ENCODE results near the gene SRC. TPM values are rescaled to one million over a fixed set of nuclear protein-coding genes. Genes with fewer than 3 reads are reported as not detected.

Gene SRC
- total RNA-seq, 2 donors from 2014 or later, result 75.6 to 109 TPM

- H3K4me3 ChIP-seq (ENCODE audit: low read length), result no peak overlapping the region
- H3K27me3 ChIP-seq (ENCODE audit: control insufficient read depth, insufficient read depth, low read length, poor library complexity, severe bottlenecking), result peaks cover 34% of the 10 kb centered on the region
- H3K9me3 Mint-ChIP-seq, result no peaks in the 10 kb centered on the region
- no peaks in the 10 kb centered on the region for H3K4me1 ChIP-seq (ENCODE audit: control insufficient read depth, insufficient read depth, low read length)
- H3K36me3 Mint-ChIP-seq (ENCODE audit: low read depth), result no peaks in the 10 kb centered on the region
- H3K4me1 Mint-ChIP-seq, result no peaks in the 10 kb centered on the region
- TF ChIP-seq CTCF (conservative IDR thresholded peaks at IDR 0.05), result no peak
- H3K27ac Mint-ChIP-seq, result no peak overlapping the region
- no peaks in the 10 kb centered on the region for H3K36me3 ChIP-seq (ENCODE audit: control insufficient read depth, insufficient read depth, low read length)
- no peak for DNase-seq
- 91 to 96% methylated on average over 12 of the region's 12 CpGs for WGBS, 2 experiments (ENCODE audit: insufficient coverage in 1 of 2, insufficient read length in 1 of 2)
- H3K27me3 Mint-ChIP-seq (ENCODE audit: insufficient read depth), result no peaks in the 10 kb centered on the region
- H3K9ac ChIP-seq (ENCODE audit: extremely low read depth, low read length, poor library complexity, severe bottlenecking), result no peak overlapping the region
- H3K9me3 ChIP-seq (ENCODE audit: control insufficient read depth, low read length), result no peaks in the 10 kb centered on the region
- no peak overlapping the region for H3K4me3 Mint-ChIP-seq
- no peak overlapping the region for H3K27ac ChIP-seq (ENCODE audit: low read depth, low read length)
Measured at GRCh38 chr20:37431786-37432185, 85.8 kb downstream of the SRC start.

DNA sequence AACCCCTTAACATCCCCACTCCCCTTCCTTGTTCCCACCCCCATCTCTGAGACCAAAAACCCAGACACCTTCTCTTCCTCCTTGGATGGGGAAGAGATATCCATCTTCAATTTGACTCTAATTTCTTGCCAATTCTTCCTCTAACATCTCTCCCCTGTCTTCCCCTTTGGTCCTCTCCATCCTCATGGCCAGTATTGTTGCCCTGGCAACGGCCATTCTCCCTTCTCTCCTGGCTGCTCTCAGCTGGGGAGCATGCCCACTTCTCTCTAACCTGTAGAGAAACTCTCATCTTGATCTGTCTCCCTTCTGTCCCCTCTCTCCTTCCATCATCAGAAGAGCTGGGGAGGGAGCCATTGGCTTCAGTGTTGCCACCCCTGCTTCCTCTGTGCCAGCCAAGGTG lies 86.7 kb downstream of the SRC start:
- DNase-seq, result no peak
- Mint-ChIP-seq H3K9me3 (no peaks in the 10 kb centered on the region), H3K36me3 (ENCODE audit: low read depth) (no peaks in the 10 kb centered on the region), H3K4me1 (no peaks in the 10 kb centered on the region), H3K27ac (no peak overlapping the region), H3K4me3 (no peak overlapping the region), H3K27me3 (ENCODE audit: insufficient read depth) (no peaks in the 10 kb centered on the region)
- Histone ChIP-seq H3K4me1 (ENCODE audit: control insufficient read depth, insufficient read depth, low read length) (no peaks in the 10 kb centered on the region), H3K27ac (ENCODE audit: low read depth, low read length) (no peak overlapping the region), H3K9ac (ENCODE audit: extremely low read depth, low read length, poor library complexity, severe bottlenecking) (no peak overlapping the region), H3K27me3 (ENCODE audit: control insufficient read depth, insufficient read depth, low read length, poor library complexity, severe bottlenecking) (peaks cover 34% of the 10 kb centered on the region), H3K9me3 (ENCODE audit: control insufficient read depth, low read length) (no peaks in the 10 kb centered on the region), H3K36me3 (ENCODE audit: control insufficient read depth, insufficient read depth, low read length) (no peaks in the 10 kb centered on the region), H3K4me3 (ENCODE audit: low read length) (no peak overlapping the region)
- TF ChIP-seq CTCF (conservative IDR thresholded peaks at IDR 0.05), result no peak
- 67 to 76% methylated on average over 1 of the region's 1 CpG for WGBS, 2 experiments (ENCODE audit: insufficient coverage in 1 of 2, insufficient read length in 1 of 2)

DNA sequence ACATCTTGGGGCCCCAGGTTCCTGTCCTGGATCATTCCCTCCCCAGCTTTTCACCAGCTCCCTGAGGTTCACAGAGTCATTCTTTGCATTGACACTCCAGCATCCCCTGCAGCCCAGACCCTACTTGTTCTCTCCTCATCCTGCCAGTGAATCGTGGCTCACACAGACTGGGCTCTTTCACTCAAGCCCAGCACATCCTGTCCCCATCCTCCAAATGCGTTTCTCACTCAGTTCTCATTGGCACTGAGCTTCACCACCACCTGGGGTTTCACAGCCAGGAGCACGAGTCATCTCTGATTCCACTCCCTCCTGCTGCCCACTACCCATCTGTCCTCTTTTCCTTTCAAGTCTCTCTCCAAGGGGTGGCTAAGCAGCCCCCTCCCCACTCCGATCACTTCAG lies 89.7 kb downstream of the SRC start:
- Histone ChIP-seq H3K36me3 (ENCODE audit: control insufficient read depth, insufficient read depth, low read length) (no peaks in the 10 kb centered on the region), H3K9me3 (ENCODE audit: control insufficient read depth, low read length) (no peaks in the 10 kb centered on the region), H3K27ac (ENCODE audit: low read depth, low read length) (no peak overlapping the region), H3K4me3 (ENCODE audit: low read length) (no peak overlapping the region), H3K4me1 (ENCODE audit: control insufficient read depth, insufficient read depth, low read length) (no peaks in the 10 kb centered on the region), H3K9ac (ENCODE audit: extremely low read depth, low read length, poor library complexity, severe bottlenecking) (no peak overlapping the region), H3K27me3 (ENCODE audit: control insufficient read depth, insufficient read depth, low read length, poor library complexity, severe bottlenecking) (peaks cover 21% of the 10 kb centered on the region)
- no peak for TF ChIP-seq CTCF (conservative IDR thresholded peaks at IDR 0.05)
- H3K4me3 Mint-ChIP-seq, result no peak overlapping the region
- WGBS, 2 experiments (ENCODE audit: insufficient coverage in 1 of 2, insufficient read length in 1 of 2), result 51 to 62% methylated on average over 3 to 4 of the region's 4 CpGs
- peaks cover 8% of the 10 kb centered on the region for H3K4me1 Mint-ChIP-seq
- no peaks in the 10 kb centered on the region for H3K9me3 Mint-ChIP-seq
- H3K27ac Mint-ChIP-seq, result no peak overlapping the region
- H3K27me3 Mint-ChIP-seq (ENCODE audit: insufficient read depth), result no peaks in the 10 kb centered on the region
- no peaks in the 10 kb centered on the region for H3K36me3 Mint-ChIP-seq (ENCODE audit: low read depth)
- no peak for DNase-seq
